GM18499 (cell line): ENCODE results near the gene NPHP4.

ENCODE experiments used
- ATAC-seq: cut with Tn5 transposase; IDR thresholded peaks from one replicate; pipeline ENCODE4 v1.9.1; 2021; ENCODE audit warnings: moderate number of reproducible peaks; ENCODE audit not compliant: insufficient read depth, unreplicated experiment

NPHP4 gene

DNA sequence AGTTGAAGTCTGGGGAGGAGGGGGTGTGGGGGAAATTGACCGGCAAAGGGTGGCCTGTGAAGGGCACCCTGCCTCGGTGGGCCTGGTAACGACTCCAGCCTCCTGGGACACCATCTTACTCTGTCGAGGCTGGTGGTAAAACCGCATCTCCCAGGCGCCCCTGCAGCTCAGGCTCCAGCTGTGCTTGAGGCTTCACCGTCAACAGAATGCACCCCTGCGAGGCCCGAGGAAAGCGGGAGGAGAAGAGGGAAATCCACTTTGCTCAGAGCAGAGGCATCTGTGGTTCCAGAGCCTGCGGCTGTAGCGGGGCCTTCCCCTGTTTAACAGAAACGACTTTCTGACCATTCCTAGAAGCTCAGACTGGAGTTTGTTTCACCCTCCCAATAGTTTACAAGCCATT is 165.6 kb downstream of the NPHP4 start:
- no peak for ATAC-seq

DNA sequence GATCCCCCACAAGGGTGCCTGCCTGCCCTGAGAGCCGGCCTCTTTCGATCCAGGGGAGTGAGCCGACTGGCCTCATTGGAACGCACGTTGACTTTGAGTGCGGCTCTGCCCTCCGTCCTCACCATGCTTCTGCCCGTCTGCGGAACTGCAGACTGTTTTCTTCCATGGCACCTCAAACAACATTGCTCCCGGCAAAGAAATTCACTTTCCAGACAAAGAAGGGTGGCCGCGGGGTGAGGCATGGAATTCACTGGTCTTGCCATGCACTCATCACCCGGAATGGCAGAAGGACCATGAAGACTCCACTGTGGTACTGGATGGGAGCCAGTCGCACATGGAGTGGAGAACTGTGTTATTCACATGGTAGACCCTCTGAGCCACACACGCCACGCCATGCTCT is 169.5 kb downstream of the NPHP4 start:
- no peak for ATAC-seq

- no peak for ATAC-seq
Observed at GRCh38 chr1:5822266-5822665, 170.0 kb downstream of the NPHP4 start.

DNA sequence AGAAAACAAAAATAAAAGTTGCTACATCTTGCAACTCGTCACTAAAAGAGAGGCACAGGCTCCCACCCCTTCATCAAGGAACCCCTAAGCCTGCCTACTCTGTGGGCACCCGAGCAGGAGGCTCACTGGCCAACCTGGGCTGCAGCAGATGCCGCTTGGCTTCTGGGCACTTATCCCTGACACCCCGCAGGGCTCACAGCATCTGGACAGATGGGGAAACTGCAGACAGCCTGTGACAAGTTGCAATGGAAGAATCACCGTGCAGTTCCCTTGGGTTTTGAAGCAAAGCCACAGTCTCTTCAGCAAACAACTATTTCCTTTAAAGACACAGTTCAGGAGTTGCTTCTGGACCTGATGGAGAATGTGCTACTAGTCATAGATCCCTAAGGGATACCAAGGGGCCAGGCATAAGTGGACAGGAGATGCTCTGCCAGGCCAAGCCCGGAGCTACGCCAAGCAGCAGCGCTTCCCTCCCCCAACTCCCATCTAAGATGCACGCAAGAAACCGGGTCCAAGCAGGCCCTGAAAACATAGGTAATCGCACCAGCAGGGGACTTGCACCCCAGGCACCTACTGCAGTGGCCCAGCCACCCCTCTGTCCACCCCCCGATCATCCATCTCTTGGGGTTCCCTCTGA is 170.6 kb downstream of the NPHP4 start:
- ATAC-seq: no peak

- no peak for ATAC-seq
Observed at GRCh38 chr1:5820026-5820421, 172.2 kb downstream of the NPHP4 start.

DNA sequence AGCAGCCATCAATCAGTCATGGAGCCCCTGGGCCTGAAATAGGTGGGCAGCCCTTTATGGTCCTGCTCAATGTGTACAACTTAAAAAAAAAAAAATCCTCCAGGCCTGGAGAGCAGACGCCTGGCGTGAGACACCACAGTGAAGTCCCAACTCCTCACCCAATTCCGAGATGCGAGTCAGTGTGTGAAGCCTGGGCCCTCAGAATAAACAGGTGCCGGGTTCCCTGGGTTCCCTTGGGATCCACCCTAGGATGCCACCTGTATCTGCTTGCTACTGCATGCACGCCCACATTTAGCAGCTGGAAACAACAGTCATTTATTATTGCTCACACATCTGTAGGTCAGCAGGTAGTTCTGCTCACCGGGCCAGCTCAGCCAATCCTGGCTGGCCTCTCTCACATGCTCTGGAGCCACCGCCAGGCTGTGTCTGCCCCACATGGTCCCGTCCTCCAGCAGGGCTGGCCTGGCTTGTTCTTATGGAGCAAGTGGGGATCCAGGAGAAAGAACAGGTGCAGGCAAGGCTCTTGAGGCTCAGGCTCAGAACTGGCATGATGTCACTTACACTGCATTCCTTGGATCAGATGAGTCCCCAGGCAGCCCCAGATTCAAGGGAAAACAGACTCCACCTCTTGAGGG is 172.7 kb downstream of the NPHP4 start:
- ATAC-seq: no peak

- ATAC-seq: no peak
Observed at GRCh38 chr1:5818755-5819154, 173.5 kb downstream of the NPHP4 start.

GRCh38 chr1:5815716-5816115 is 176.5 kb downstream of the NPHP4 start:
- ATAC-seq: no peak

- no peak for ATAC-seq
Observed at GRCh38 chr1:5815211-5815610, 177.0 kb downstream of the NPHP4 start.

DNA sequence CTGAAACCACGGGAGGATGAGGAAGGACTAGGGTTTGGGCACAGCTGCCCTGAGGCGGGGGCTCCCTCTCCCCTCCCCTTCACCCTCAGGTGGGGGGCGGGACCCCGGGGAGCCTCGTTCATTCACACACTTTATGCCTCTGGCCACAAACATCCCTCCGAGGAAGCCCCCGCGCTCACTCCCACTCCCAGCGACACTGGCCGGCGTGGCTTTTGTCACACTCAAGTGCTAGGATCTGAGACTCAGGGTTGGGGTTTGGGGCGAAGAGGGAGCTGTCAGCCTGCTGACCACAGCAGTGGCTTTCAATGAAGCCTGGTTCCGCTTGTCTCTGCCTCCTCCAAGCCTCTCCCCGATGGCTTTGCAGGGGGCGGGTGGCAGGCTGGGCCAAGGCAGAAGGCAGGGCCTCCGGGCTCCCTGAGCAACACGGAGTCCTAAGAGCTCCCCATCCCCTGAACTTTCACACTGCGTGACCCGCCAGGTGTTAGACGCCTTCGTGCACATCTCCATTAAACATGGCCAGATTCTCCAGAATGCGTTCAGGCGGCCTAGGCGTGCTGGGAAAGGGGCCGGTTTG is 178.1 kb downstream of the NPHP4 start:
- ATAC-seq: no peak

DNA sequence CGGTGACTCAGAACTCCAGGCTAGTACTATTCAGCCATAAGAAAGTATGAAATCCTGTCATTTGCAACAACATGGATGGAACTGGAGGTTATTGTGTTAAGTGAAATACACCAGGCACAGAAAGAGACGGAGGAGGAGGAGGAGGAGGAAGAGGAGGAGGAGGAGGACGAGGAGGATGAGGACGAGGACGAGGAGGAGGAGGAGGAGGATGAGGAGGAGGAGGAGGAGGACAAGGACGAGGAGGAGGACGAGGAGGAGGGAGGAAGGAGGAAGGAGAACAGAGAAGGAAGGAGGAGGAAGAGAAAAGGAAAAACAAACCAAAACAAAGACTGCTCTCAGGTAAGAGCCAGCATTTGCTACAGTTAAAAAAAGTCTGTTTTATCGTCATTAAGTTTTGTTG is 178.7 kb downstream of the NPHP4 start:
- ATAC-seq: no peak
